Posterior vena cava (tissue), 2 donors: ENCODE data around the gene PCSK1N. TPM values are rescaled to one million over a fixed set of nuclear protein-coding genes. Genes with fewer than 3 reads are reported as not detected.

Experiments used
- total RNA-seq, 2 donors: library from RNA; stranded (reverse); fragmentation: NEBNext Ultra II Directional; extraction: Animal tissue kit (Norgen Biotek cat#: 25700); gene quantifications; one replicate each; pipeline ENCODE4 v1.2.1, GENCODE V29; 2021
- donor health status: DM: yes; HTN: yes; CAD: no.
- donor health status: DM: yes; HTN: yes; CAD: no.

Gene PCSK1N
- total RNA-seq, 2 donors from 2014 or later: 0.52 to 2.4 TPM

Other genes with a start within 250 kb of the PCSK1N start
- 10 to 100 TPM; 83.5 to 87.4 TPM for gene WDR13, start 238.1 kb downstream of the PCSK1N start, total RNA-seq
- 10 to 100 TPM in 1 of 2 donors, 1 to 10 TPM in 1; 7.3 to 12.2 TPM for gene WAS, start 151.8 kb downstream of the PCSK1N start, total RNA-seq
- 1 to 10 TPM; 3.8 to 4.5 TPM for gene SUV39H1, start 138.9 kb downstream of the PCSK1N start, total RNA-seq
- not detected for gene GLOD5, start 73.9 kb downstream of the PCSK1N start, total RNA-seq
- gene GATA1, start 49.0 kb downstream of the PCSK1N start, total RNA-seq: under 1 TPM in 1 of 2 donors, not detected in 1; 0.42 TPM
- 10 to 100 TPM; 45.4 to 54.3 TPM for gene HDAC6, start 33.5 kb downstream of the PCSK1N start, total RNA-seq
- not detected for gene ERAS, start 9.1 kb downstream of the PCSK1N start, total RNA-seq
- gene TIMM17B, start 62.2 kb upstream of the PCSK1N start, total RNA-seq: 10 to 100 TPM; 25.2 to 29.0 TPM
- 10 to 100 TPM; 43.2 to 48.9 TPM for gene PQBP1, start 62.3 kb upstream of the PCSK1N start, total RNA-seq
- gene SLC35A2, start 76.0 kb upstream of the PCSK1N start, total RNA-seq: 10 to 100 TPM; 11.5 to 14.7 TPM
- 1 to 10 TPM; 3.0 to 4.2 TPM for gene PIM2, start 83.4 kb upstream of the PCSK1N start, total RNA-seq
- 10 to 100 TPM; 36.0 to 36.9 TPM for gene OTUD5, start 122.0 kb upstream of the PCSK1N start, total RNA-seq
- gene KCND1, start 136.2 kb upstream of the PCSK1N start, total RNA-seq: 1 to 10 TPM; 2.0 to 6.3 TPM
- gene GRIPAP1, start 166.7 kb upstream of the PCSK1N start, total RNA-seq: 10 to 100 TPM; 27.6 to 31.6 TPM
- gene TFE3, start 207.7 kb upstream of the PCSK1N start, total RNA-seq: 10 to 100 TPM; 46.4 to 52.6 TPM
- gene CCDC120, start 223.4 kb upstream of the PCSK1N start, total RNA-seq: 1 to 10 TPM; 3.0 to 4.1 TPM
- gene PRAF2, start 238.4 kb upstream of the PCSK1N start, total RNA-seq: 10 to 100 TPM; 36.4 to 42.6 TPM
- 10 to 100 TPM; 49.8 to 51.9 TPM for gene WDR45, start 244.3 kb upstream of the PCSK1N start, total RNA-seq